NCI-H524 (cell line): Measurements from ENCODE around the gene PRICKLE2.

Source experiments
- DNase-seq, 2 experiments: peaks; one replicate each; lab custom pipeline; 2025; lab: John Stamatoyannopoulos, UW

PRICKLE2 gene

DNA sequence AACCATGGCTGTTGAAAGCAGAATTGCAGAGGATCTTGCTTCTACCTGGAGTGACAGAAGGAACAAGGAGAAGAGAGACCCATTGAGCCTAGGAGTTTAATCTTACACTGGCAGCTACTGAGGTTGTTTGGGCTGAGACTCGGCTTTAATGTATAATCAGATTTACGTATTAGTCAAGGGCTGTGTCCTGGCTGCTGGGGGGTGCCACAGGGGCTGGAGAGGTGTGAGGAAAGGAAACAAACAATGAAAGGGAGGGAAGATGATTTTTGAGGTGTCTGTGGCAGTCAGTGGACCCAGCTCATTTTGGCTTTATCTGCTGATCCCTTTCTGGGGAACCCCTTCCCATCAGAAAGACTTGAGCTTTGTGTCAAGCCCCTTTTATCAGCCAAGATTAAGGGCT lies 95.7 kb downstream of the PRICKLE2 start:
- DNase-seq, result peak; percentile 52 to 77

DNA sequence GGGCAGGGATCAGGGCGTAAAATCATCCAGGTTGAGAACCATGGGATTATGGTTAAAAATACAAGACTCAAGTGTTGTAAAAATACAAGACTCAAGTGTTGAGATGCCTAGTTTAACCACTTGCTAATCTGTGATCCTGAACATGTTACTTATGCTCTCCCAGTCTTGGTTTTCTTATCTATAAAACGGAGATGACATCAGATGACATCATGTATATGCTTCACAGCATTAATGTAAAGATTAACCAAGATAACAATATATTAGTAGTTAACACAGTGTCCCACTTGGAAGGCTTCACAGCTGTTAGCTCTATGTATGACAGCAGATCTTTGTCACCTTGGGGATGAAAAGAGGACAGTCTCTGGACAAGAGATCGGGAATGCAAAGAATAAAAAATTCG lies 96.2 kb downstream of the PRICKLE2 start:
- peak in 1 of 2 experiments; percentile 64 for DNase-seq

- no peak for DNase-seq
Measured at GRCh38 chr3:64125561-64125960, 99.7 kb downstream of the PRICKLE2 start.

GRCh38 chr3:64123931-64124330 lies 101.3 kb downstream of the PRICKLE2 start:
- no peak for DNase-seq

DNA sequence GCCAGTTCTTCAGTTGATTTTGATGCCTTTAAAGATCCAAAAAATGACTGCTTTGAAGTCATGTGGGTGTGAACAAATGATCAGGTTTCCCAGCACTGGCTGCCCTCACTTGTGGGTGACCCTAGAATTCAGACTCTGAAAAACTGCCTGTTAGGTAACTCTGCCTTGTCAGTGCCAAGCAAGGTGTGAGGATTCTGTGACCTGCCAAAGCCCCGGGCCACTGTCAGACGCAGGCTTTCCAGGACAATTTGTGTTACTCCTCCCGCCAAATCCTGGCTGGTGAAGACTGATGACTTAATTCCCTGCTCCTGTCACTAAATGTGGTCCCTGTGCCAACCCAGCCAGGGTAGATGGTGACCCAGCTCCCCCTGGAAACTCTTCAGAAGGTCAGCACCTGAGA lies 102.8 kb downstream of the PRICKLE2 start:
- DNase-seq, result no peak

- no peak for DNase-seq
Measured at GRCh38 chr3:64121750-64122311, 103.4 kb downstream of the PRICKLE2 start.

DNA sequence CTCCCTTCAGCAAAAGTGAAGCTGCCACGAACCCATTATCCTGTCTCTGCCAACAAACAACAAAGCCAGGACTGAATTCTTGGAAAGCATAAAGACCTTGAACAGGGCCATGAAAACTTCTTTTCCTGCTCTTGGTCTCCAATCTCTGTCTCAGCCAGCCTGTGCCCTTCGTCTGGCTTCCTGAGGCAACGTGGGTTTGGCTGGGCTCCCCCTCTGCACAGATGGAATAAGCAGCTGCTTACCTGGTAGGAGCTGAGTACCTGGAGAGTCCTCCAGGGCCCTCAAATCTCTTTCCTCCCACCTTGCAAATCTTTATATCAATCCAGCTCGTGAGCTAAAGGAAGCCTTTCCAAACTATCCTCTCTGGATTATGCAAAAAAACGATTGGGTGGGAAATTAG lies 104.4 kb downstream of the PRICKLE2 start:
- DNase-seq, result no peak

- no peak for DNase-seq
Measured at GRCh38 chr3:64117483-64117882, 107.8 kb downstream of the PRICKLE2 start.

- no peak for DNase-seq
Measured at GRCh38 chr3:64114651-64115050, 110.6 kb downstream of the PRICKLE2 start.

- DNase-seq, result no peak
Measured at GRCh38 chr3:64111872-64112271, 113.4 kb downstream of the PRICKLE2 start.

DNA sequence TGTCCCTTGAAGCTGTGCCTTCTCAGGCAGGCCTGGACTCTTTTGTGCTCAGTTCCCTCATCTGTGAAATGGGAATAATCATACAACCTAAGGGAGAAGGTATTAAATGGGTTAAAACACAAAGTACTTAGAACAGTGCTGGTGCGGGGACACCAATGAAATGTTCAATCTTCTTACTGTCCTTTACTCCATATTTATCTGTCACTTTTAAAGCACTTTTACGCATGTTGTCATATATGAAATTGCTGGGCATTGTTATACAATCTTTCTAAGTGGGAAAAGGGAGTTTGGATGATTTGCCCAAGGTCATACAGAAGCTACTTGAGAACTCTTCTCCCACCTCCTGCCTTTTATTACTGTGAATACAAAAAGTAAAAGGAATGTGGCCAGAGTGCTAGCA lies 114.2 kb downstream of the PRICKLE2 start:
- no peak for DNase-seq

DNA sequence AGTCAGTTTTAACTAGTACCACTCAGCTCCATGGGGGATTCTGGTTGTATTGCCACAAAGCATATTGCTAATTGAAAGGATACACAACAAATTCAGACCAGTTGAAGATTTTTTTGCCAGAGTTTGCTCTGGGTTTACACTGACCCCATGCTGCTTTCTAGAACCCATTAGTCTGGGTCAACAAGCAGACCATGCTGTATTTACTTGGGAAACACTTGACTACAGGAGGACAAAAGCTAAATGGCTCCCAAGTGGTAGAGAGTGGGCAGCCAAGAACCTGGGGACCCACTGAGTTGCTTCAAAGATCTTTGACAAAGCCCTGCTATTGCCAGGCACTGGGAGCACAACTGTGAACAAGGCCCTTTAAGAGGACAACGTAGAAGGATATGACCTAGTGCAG lies 115.2 kb downstream of the PRICKLE2 start:
- DNase-seq, result no peak

DNA sequence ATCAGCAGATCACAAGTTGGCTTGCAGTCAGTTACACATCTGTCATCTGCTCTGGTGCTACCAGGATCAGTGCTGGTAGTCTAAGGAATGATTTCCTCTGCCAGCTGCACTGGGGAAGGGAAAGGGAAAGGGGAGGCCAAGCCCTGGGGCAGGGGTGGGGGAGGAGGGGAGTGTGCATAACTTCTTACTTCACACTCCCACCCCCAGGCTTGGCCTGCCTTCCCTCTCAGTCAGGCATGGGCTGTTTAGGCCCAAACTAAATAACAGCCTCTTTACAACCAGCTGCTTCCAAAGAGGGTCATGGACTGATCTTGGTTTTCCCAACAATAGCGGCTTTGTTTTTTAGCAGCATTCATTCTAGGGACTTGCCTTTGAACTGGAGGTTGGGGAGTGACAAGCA lies 115.8 kb downstream of the PRICKLE2 start:
- DNase-seq, result no peak

GRCh38 chr3:64108784-64109317 lies 116.4 kb downstream of the PRICKLE2 start:
- DNase-seq, result no peak

DNA sequence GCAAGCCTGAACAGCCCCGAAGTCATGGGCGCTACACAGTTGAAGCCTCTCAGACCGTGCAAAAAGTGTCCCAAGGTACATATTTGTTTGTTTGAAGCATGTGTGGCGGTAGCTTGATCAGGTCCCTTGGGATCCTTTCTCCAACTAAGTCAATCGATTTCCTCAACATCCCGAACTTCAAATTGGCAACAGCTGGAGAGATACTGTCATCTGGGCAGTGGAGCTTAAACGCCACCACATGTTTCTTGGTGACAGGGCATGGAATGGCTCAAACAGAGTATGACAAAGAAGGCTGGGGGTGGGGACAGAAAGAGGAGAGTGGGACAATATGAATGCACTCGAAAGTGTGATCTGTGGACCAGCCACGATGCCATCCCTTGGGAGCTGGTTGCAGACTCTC lies 117.0 kb downstream of the PRICKLE2 start:
- no peak for DNase-seq

GRCh38 chr3:64107190-64107589 lies 118.1 kb downstream of the PRICKLE2 start:
- DNase-seq, result no peak

DNA sequence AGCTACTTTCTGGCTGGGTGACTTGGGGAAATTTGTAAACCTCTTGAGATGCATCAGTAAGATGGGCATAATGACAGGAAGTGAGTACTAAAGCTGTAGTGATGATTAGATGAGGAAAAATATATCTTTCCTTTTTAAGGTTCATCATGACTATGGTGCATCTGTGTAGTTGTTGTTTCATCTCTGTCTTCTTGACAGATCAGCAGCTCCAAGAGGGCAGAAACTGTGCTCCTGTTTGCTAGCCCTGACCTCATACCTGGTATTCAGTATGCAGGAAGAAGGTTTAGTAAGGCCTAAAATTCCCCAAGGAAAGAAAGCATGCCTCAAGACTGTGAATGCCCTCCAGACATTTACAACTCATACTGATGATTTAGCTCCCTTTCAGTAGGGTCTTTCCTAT lies 119.5 kb downstream of the PRICKLE2 start:
- no peak for DNase-seq

DNA sequence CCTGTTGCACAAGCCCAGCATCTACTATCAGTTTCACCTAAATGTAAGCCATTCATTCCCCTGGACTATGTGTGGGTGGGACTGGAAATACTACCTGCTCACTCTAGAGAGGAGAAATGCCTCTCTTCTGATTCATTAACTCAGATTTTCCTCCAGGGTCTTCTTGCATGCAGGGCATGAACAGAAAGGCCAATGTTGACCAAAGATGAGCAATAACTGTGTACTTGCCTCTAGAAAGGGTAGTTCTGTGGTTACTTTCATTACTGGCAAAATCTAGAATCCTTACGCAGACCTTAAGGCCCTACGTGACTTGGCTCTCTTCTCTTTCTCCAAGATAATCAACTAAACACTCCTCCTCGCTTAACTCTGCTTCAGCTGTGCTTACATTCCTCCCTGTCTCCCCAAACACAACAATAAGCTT lies 120.6 kb downstream of the PRICKLE2 start:
- DNase-seq, result no peak

GRCh38 chr3:64104006-64104405 lies 121.3 kb downstream of the PRICKLE2 start:
- no peak for DNase-seq

- no peak for DNase-seq
Measured at GRCh38 chr3:64103131-64103530, 122.1 kb downstream of the PRICKLE2 start.

DNA sequence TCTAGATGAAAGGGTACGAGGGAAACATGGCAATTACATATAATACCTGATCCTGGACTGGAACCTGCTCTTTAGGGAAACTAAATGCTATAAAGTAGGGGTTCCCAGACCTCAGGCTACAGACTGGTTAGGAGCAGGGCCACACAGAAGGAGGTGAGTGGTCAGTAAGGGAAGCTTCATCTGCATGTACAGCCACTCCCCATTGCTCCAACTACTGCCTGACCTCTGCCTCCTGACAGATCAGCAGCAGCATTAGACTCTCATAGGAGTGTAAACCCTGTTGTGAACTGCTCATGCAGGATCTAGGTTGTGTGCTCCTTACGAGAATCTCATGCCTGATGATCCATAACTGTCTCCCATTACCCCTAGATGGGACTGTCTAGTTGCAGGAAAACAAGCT lies 123.1 kb downstream of the PRICKLE2 start:
- no peak for DNase-seq

DNA sequence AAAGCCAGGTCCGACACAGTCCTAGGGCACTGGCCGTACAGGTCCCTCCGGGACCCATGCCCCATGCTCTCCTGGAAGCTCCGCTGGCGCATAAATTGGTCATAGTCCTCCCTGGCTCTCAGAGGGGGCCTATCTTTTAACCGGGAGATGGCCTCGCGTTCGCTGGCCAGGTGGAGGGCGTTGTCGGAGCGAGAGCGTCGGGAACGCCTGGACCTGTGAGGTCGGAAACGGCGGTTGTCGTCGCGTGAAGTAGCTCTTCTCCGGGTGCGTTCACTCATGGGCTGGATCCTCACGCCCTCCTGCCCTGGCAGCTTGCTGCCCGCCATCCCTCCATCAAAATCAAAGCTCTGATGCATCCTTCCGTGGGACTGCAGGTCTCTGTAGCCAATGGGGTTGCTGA lies 126.0 kb downstream of the PRICKLE2 start:
- no peak for DNase-seq

DNA sequence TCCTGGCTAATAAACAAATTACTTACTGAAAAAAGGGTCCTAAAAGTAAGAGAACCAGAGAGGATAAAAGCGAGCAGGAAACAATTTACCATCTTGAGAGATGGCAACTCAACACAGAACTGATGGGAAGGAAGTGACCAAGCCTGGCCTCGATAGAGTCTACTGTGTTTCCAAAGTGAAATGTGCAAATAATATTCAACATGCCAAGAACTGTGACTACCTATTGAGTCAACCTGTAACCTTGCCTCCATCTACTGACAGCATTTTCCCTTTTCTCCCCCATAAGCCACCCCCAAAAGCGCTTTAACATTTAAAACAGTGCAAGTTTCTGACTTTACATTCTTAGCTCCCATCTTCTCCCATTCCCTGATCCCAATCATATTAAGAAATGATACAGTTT lies 126.6 kb downstream of the PRICKLE2 start:
- no peak for DNase-seq

- no peak for DNase-seq
Measured at GRCh38 chr3:64097920-64098319, 127.3 kb downstream of the PRICKLE2 start.
